ENCODE measurements around the gene RBM4.

DNA sequence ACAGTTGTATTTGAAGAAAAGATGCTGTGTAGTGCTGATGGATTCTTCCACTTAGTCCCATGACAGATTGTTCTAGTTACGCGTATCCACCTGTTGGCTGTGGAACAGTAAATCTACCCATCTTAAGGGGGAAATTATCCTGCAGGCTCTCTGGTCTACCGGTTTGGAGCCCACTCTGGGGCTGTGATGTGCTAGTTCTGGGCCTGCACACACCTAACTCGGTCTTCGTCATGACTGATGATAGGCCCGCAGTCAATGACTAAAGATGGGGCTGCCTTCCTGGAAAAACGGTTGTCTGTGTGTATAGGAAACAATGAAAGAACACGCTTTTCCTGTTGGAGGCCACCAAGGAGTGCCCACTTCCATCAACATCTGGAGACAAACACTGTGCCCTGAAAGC lies 45.4 kb downstream of the RBM4 start:
- TF ChIP-seq, protein P1, sequence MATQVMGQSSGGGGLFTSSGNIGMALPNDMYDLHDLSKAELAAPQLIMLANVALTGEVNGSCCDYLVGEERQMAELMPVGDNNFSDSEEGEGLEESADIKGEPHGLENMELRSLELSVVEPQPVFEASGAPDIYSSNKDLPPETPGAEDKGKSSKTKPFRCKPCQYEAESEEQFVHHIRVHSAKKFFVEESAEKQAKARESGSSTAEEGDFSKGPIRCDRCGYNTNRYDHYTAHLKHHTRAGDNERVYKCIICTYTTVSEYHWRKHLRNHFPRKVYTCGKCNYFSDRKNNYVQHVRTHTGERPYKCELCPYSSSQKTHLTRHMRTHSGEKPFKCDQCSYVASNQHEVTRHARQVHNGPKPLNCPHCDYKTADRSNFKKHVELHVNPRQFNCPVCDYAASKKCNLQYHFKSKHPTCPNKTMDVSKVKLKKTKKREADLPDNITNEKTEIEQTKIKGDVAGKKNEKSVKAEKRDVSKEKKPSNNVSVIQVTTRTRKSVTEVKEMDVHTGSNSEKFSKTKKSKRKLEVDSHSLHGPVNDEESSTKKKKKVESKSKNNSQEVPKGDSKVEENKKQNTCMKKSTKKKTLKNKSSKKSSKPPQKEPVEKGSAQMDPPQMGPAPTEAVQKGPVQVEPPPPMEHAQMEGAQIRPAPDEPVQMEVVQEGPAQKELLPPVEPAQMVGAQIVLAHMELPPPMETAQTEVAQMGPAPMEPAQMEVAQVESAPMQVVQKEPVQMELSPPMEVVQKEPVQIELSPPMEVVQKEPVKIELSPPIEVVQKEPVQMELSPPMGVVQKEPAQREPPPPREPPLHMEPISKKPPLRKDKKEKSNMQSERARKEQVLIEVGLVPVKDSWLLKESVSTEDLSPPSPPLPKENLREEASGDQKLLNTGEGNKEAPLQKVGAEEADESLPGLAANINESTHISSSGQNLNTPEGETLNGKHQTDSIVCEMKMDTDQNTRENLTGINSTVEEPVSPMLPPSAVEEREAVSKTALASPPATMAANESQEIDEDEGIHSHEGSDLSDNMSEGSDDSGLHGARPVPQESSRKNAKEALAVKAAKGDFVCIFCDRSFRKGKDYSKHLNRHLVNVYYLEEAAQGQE (IDR thresholded peaks at IDR 0.05), result no peak
- no peak for TF ChIP-seq JUND (IDR thresholded peaks at IDR 0.05)
- TF ChIP-seq, protein P2, sequence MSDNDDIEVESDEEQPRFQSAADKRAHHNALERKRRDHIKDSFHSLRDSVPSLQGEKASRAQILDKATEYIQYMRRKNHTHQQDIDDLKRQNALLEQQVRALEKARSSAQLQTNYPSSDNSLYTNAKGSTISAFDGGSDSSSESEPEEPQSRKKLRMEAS (IDR thresholded peaks at IDR 0.05), result no peak
- TF ChIP-seq, protein P3, sequence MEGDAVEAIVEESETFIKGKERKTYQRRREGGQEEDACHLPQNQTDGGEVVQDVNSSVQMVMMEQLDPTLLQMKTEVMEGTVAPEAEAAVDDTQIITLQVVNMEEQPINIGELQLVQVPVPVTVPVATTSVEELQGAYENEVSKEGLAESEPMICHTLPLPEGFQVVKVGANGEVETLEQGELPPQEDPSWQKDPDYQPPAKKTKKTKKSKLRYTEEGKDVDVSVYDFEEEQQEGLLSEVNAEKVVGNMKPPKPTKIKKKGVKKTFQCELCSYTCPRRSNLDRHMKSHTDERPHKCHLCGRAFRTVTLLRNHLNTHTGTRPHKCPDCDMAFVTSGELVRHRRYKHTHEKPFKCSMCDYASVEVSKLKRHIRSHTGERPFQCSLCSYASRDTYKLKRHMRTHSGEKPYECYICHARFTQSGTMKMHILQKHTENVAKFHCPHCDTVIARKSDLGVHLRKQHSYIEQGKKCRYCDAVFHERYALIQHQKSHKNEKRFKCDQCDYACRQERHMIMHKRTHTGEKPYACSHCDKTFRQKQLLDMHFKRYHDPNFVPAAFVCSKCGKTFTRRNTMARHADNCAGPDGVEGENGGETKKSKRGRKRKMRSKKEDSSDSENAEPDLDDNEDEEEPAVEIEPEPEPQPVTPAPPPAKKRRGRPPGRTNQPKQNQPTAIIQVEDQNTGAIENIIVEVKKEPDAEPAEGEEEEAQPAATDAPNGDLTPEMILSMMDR (IDR thresholded peaks at IDR 0.05; ENCODE audit: low read depth, low read length, missing input control), result no peak
- TF ChIP-seq HNF4G (IDR thresholded peaks at IDR 0.05), result no peak
- TF ChIP-seq NR2F2 (IDR thresholded peaks at IDR 0.05), result no peak

All from liver (tissue), 3 donors.